Mucosa of rectum (tissue), 2 donors: ENCODE results near the gene RP9.
A peak's percentile ranks its signal among the peaks of the same experiment; 100 is the strongest.

Source experiments
- H3K27ac ChIP-seq, 2 donors: one replicate each; pipeline ENCODE4 v1.7.0; 2013; ENCODE audit warnings: inconsistent platforms in 2 of 2, low read depth in 2 of 2, low read length in 2 of 2
- H3K27me3 ChIP-seq, 2 donors: one replicate each; pipeline ENCODE4 v1.7.0; 2013; ENCODE audit warnings: low read length in 2 of 2; ENCODE audit not compliant: control insufficient read depth in 2 of 2, insufficient read depth in 2 of 2
- H3K36me3 ChIP-seq, 2 donors: one replicate each; pipeline ENCODE4 v1.7.0; 2013; ENCODE audit warnings: low read length in 2 of 2; ENCODE audit not compliant: control insufficient read depth in 2 of 2, insufficient read depth in 2 of 2
- H3K4me1 ChIP-seq, 2 donors: one replicate each; pipeline ENCODE4 v1.7.0; 2013; ENCODE audit warnings: low read length in 2 of 2, mild to moderate bottlenecking in 1 of 2; ENCODE audit not compliant: control insufficient read depth in 2 of 2, insufficient read depth in 2 of 2
- H3K4me3 ChIP-seq, 2 donors: one replicate each; pipeline ENCODE4 v1.7.0; 2013; ENCODE audit warnings: low read length in 2 of 2
- H3K9ac ChIP-seq, 2 donors: one replicate each; pipeline ENCODE4 v1.7.0; 2013; ENCODE audit warnings: low read length in 2 of 2, low read depth in 1 of 2, mild to moderate bottlenecking in 1 of 2
- H3K9me3 ChIP-seq, 2 donors: one replicate each; pipeline ENCODE4 v1.7.0; 2013; ENCODE audit warnings: low read length in 2 of 2; ENCODE audit not compliant: control insufficient read depth in 2 of 2
- donor health status: healthy.
- donor health status: Normal muscosa, but diverticular disease.

The RP9 gene

GRCh38 chr7:33066771-33067170 lies 42.4 kb downstream of the RP9 start:
- Histone ChIP-seq H3K4me3 (no peak overlapping the region), H3K27me3 (no peaks in the 10 kb centered on the region), H3K27ac (no peak overlapping the region), H3K36me3 (no peaks in the 10 kb centered on the region), H3K9ac (no peak overlapping the region), H3K4me1 (peaks cover 0 to 3% of the 10 kb centered on the region in 2 donors), H3K9me3 (peaks cover 8% of the 10 kb centered on the region in 2 donors)

- Histone ChIP-seq H3K27ac (no peak overlapping the region), H3K9me3 (peaks cover 8% of the 10 kb centered on the region in 2 donors), H3K4me1 (peaks cover 5 to 8% of the 10 kb centered on the region in 2 donors)
Observed at GRCh38 chr7:33065981-33066380, 43.2 kb downstream of the RP9 start.

GRCh38 chr7:33062782-33063443 lies 46.3 kb downstream of the RP9 start:
- Histone ChIP-seq H3K27me3 (no peaks in the 10 kb centered on the region), H3K27ac (peak overlapping the region; percentile 97 to 98), H3K4me1 (peaks cover 11 to 16% of the 10 kb centered on the region in 2 donors), H3K4me3 (peak overlapping the region; percentile 91 to 93), H3K36me3 (no peaks in the 10 kb centered on the region), H3K9me3 (peaks cover 3% of the 10 kb centered on the region in 2 donors), H3K9ac (peak overlapping the region; percentile 84)

More at GRCh38 chr7:33065981-33066380, 43.2 kb downstream of the RP9 start:
- no peaks in the 10 kb centered on the region for H3K36me3 ChIP-seq
- no peak overlapping the region for H3K4me3 ChIP-seq
- H3K27me3 ChIP-seq, result no peaks in the 10 kb centered on the region
- H3K9ac ChIP-seq, result no peak overlapping the region

- Histone ChIP-seq H3K4me1 (peaks cover 11 to 16% of the 10 kb centered on the region in 2 donors), H3K27ac (peak within 1 kb of the TSS; percentile 97 to 98), H3K36me3 (no peaks in the 10 kb centered on the region), H3K9me3 (peaks cover 3% of the 10 kb centered on the region in 2 donors), H3K9ac (peak within 1 kb of the TSS; percentile 84 to 94), H3K27me3 (no peaks in the 10 kb centered on the region), H3K4me3 (peak within 1 kb of the TSS; percentile 91 to 93)
Observed at GRCh38 chr7:33062023-33062781, 47.0 kb downstream of the RP9 start, which contains the start of gene NT5C3A. NT5C3A (minus strand) TSS chr7:33062776; CDS start chr7:33062705, 71 bp downstream.

GRCh38 chr7:33061282-33061937 lies 47.8 kb downstream of the RP9 start:
- peaks cover 11 to 16% of the 10 kb centered on the region in 2 donors for H3K4me1 ChIP-seq
- H3K27ac ChIP-seq, result no peak overlapping the region
- peak overlapping the region; percentile 84 to 94 for H3K9ac ChIP-seq
- H3K27me3 ChIP-seq, result no peaks in the 10 kb centered on the region
- peaks cover 3% of the 10 kb centered on the region in 2 donors for H3K9me3 ChIP-seq
- H3K36me3 ChIP-seq, result no peaks in the 10 kb centered on the region
- peak overlapping the region; percentile 91 to 93 for H3K4me3 ChIP-seq

- Histone ChIP-seq H3K27me3 (no peaks in the 10 kb centered on the region), H3K9me3 (no peaks in the 10 kb centered on the region)
Observed at GRCh38 chr7:33059635-33060034, 49.6 kb downstream of the RP9 start.

GRCh38 chr7:33055158-33055557 lies 54.0 kb downstream of the RP9 start:
- H3K4me1 ChIP-seq, result peaks cover 4 to 5% of the 10 kb centered on the region in 2 donors
- H3K4me3 ChIP-seq, result no peak overlapping the region
- H3K36me3 ChIP-seq, result no peaks in the 10 kb centered on the region
- H3K9me3 ChIP-seq, result no peaks in the 10 kb centered on the region
- no peaks in the 10 kb centered on the region for H3K27me3 ChIP-seq
- no peak overlapping the region for H3K9ac ChIP-seq
- H3K27ac ChIP-seq, result no peak overlapping the region

More at GRCh38 chr7:33059635-33060034, 49.6 kb downstream of the RP9 start:
- peaks cover 11 to 16% of the 10 kb centered on the region in 2 donors for H3K4me1 ChIP-seq
- no peaks in the 10 kb centered on the region for H3K36me3 ChIP-seq
- H3K9ac ChIP-seq, result no peak overlapping the region
- H3K4me3 ChIP-seq, result no peak overlapping the region
- H3K27ac ChIP-seq, result no peak overlapping the region

- H3K27ac ChIP-seq, result no peak overlapping the region
- no peak overlapping the region for H3K4me3 ChIP-seq
- H3K9ac ChIP-seq, result no peak overlapping the region
- H3K4me1 ChIP-seq, result peaks cover 6% of the 10 kb centered on the region in 2 donors
- no peaks in the 10 kb centered on the region for H3K27me3 ChIP-seq
- H3K9me3 ChIP-seq, result no peaks in the 10 kb centered on the region
- H3K36me3 ChIP-seq, result no peaks in the 10 kb centered on the region
Observed at GRCh38 chr7:33054261-33054964, 54.8 kb downstream of the RP9 start.

- Histone ChIP-seq H3K27ac (no peak overlapping the region), H3K27me3 (no peaks in the 10 kb centered on the region), H3K4me1 (peaks cover 6% of the 10 kb centered on the region in 2 donors), H3K9me3 (no peaks in the 10 kb centered on the region), H3K9ac (no peak overlapping the region), H3K36me3 (no peaks in the 10 kb centered on the region), H3K4me3 (no peak overlapping the region)
Observed at GRCh38 chr7:33053721-33054120, 55.5 kb downstream of the RP9 start.
